HG02610 (cell line): Measurements from ENCODE around the gene BTG2.

Experiments used
- ATAC-seq: cut with Tn5 transposase; IDR thresholded peaks from one replicate; pipeline ENCODE4 v1.9.1; 2021; ENCODE audit warnings: mild to moderate bottlenecking, moderate library complexity; ENCODE audit not compliant: unreplicated experiment

Gene BTG2

DNA sequence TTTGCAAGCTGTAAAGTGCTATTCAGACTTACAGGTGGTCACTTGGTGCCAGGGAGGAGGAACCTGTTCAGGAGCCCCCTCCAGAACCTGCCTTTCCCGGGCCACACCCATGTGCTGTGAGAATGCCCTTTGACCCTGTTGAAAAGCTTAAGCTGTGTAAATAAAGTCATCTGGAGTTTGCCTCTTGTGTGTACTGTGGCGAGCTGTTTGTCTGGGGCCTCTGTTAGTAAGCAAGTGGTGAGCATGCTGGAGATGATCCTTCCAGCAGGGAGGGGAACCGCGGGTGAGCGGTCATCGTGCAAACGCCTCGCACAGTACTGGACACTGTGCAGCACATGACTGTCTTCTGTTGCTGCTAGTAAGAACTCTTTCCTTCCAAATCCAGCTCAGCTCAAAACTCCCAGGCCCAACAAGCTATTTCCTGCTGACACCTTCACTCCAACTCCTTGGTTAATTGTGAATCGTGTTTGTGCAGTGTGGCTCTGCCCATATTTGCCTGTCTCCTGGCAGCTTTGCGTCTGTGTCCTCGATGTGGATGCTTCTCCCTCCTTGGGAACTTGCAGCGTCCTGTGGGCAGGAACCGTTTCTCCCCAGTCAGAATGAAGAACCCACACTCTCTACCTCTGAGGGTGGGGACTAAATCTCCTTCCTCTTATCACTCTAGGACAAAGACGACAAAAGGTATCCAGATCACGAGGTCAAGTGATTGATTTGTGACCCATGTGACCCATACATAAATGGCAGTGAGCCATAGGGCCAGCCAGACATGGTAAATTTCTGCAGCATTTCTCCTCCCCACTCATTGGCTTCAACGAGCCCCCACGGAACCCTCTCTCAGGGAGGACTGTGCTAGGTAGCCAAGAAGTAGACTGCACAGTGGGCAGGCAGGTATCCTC lies 13.9 kb upstream of the BTG2 start:
- ATAC-seq, result no peak

DNA sequence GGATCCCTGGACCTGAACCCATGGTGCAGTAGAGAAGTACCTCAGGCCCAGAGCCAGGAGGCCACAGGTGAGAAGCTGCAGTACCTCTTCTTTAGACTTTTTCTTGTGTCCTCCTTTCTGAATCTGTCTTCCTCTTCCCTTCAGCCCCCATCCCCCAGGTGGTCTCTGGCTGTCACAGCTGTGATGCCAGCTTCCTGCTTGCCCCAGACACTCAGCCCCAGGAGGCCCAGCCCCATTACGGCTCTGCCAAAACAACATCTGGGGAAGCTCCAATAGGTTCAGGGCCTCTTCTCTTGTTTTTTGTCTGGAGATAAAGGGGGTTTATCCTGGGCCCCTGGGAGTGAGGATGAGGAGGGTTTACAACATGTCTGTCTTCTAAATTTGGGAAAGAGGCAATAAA lies 9.5 kb upstream of the BTG2 start:
- no peak for ATAC-seq

DNA sequence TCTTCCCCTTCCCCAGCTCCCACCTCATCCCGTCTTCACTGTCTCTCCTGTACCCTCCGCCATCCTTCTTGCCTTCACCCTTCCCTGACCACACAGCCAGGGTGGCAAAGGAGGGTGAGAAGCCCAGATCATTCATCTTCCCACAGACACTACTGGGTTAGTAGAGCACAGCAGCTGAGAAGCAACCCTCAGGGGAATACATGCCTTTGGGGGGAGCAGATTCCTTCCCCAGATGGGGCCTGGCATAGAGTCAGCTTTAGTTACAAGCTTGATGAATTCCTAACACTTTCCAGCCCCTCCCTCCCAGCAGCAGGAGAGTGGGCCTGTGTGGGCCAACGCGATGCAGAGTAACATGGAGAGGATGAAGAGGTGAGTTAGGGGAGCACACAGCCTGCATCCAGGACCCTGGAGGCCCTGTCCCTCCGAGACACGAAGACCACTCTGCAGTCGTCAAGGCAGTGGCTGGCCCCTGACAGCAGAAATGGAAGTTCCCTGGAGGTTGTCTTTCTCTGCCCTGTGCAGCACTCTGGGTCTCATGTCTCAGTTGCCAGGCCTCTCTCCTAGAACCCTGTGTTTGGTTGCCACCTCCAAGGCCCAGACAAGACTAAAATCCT lies 8.8 kb upstream of the BTG2 start:
- no peak for ATAC-seq

DNA sequence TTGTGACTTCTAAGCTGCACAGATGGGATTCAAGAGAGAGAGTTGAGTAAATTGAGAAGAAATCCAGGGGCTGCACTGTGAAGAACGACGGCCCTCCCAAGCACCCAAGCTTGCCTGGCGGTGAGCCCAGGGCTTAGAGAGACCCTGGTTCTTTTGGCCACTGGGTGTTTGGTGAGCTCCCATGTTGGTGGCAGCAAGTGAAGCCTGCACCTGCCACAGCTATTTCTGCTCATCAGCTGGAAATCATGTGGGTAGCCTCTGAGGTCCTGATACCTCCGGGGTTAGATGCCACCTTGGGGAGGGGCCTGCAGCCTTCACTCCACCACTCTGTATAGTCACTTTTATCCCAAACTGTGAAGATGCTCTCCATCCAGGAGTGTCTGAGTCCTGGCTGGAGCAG lies 6.2 kb upstream of the BTG2 start:
- no peak for ATAC-seq

DNA sequence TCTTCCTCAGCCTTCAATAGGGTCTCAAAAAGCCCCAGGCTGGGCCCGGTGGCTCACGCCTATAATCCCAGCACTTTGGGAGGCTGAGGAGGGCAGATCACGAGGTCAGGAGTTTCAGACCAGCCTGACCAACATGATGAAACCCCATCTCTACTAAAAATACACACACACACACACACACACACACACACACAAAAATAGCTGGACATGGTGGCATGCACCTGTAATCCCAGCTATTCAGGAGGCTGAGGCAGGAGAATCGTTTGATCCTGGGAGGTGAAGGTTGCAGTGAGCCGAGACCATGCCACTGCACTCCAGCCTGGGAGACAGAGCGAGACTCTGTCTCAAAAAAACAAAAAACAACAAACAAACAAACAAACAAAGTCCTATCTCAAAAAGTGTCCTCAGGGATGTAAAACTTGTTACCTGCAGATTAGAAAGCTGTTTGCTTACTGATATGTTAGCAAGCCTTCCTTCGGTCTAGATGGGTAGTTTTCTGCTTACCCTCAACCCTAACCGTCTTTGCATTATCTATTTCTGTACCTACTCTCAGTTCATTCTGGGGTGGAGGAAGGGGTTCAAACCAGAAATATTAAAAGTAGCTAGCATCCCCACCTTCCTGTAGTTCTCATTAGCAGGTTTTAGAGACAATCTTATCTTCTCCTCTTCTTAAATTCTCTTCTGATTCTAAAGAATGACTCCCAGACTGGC lies 5.4 kb upstream of the BTG2 start:
- ATAC-seq, result peak; percentile 27

DNA sequence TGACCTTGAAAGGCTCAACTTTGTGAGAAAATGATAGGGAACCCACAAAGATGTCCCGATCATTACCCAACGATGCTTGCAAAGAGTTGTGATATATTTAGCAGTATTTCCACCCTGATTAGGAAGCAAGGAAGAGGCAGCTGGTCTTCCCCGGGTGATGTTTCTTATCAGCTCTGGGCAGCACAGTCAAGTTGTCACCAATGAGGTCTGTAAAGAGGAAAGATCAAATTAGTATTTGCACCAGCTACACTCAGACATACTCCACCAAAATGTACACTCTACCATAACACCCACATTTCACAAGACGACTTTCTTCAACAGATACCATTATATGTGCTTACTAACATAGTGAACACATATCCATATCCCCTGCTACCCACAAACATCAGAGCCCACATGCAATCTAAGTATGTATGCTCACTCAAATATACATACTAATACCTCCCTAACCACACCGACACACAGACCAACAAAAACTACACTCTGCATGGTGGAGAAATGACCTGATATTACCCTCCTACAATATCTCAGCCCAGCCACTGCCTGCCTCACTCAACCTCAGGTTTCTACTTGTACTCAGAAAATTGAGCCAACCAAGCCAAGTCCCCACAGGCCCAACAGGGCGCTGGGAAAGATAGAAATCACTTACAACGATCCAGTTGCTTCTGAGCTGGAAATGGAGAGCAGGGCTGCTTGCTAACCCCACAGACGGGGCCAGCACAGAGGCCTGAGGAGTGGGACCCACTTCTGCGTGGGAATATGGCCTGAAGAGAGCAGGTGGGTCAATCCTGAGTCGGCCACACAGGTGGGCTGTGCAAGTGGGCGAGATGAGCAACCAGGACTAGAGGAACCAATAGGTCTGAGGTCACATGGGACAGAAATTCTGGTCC lies 4.6 kb upstream of the BTG2 start:
- no peak for ATAC-seq

DNA sequence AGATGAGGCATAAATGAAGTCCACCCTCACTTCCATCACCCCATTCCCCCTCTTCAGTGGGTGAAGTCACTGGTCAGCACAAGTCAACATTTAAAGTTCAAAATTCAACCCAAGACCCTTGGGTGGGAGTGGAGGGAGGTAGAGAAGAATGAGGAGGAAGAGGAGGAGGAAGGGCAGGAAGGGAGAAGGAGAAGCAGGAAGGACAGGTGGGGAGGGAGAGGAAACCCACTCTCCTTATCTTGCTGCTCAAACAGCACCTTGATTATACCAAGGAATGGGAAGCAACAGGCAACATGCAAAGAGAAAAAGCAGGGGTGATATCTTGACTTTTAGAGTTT lies 4.0 kb upstream of the BTG2 start:
- ATAC-seq, result no peak

DNA sequence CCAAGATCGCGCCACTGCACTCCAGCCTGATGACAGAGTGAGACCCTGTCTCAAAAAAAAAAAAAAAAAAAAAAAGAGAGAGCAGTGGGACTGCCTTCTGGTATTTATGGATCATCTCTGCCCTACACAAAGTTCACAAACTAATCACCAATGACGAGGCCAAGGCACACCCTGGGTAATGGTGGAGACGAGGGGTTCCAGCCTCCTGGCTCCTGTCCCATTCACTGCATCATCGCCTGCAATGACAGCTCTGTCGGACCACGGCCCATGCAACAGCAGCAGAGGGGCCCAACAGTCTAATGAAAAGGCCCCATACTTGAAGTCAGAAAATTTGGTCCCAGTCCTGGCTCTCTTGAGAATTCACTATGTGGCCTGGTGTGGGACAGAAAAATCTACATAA lies 2.9 kb upstream of the BTG2 start:
- ATAC-seq, result no peak

DNA sequence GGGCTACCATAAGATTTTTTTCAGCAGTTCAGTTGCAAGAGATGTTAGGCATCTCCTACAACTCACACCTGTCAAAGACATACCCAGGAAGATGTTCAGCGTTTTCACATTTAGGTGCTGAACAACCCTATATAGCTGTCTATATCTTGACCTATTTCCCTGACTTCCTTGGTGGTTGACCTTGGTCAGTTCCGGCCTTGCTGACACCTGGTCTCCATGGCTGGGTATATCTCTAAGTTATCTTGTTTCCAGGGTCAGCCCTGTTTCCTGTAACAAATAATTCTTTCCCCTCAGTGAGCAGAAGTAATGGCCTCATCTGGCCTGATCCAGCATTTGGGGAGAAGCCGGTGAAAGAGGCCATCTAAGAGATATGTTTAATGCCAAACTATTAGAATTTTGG lies 2.4 kb upstream of the BTG2 start:
- no peak for ATAC-seq

DNA sequence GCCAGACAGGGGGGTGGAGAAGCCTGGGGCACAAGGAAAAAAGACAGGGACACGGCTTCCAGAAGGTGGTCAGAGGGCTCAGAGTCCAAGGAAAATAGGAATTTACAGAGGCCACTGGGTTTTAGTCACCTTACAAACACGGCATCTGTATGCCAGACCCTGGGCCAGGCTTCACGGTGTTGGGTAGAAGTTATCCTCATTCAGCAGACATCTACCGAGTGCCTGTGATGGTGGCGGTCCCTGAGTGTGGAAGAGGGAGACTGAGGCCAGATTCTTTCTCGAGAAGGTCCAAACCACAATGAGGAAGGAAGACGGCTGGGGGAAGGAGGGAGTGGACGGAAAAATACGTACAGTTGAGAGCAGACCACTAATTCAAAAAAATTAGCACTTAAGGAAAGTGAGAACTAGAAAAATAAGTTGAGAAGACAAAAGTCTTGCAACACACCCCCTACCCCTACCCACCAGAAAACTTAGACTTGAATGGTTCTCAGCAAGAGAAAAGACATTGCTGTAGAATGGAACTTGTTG lies 864 bp upstream of the BTG2 start:
- no peak for ATAC-seq

DNA sequence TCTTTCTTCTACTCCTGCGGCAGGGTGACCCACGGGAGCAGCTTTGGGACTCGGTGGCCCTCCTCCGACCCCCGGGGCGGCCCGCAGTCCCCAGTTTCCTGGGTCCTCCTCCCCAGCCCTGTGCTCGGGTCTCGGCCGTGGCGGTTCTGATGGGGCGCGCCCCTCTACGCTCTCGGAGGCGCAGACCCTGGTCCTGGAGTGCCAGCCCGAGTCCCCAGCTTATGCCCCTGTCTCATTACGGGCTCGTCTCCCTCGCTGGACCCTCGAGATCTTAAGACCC lies 430 bp downstream of the BTG2 start:
- ATAC-seq, result no peak

DNA sequence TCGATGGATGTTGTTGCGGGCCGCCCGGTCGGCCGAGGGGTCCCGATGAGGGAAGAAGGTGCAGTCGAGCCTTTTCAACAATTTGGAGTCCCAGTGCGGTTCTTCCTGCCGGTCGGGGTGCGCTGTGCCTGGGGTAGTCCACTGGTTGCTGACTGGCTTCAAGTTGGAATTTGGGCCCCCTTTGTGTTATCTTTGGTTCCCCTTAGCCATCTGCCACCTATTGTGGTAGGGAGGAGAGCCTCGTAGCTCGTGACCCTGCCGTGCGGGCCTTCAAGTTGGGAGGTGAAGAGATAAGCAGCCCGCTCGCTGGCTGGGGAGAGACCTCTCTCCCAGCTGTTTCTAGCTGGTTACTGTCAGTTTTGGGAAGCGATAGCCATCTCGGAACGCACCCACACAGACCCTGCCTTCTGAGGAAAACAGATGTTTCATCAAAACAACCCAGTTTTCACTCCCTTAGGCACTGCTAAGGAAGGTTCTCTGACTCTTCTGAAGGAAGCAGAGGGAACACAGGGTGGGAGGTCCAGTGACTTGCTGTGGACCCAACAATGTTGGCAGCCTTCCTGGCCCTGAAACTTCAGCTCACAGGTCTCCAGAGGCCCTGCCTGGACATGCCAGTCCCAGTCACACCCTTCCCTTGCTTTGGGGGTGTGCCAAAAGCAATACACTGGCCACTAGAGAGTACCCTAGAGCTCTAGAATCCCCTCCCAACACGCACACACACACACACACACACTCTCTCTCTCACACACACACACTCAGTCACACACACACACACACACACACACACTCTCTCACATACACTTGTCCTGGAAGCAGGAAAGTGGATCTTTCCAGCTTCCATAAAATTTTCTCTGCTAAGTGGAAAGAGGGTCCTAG lies 1.0 kb downstream of the BTG2 start:
- no peak for ATAC-seq

DNA sequence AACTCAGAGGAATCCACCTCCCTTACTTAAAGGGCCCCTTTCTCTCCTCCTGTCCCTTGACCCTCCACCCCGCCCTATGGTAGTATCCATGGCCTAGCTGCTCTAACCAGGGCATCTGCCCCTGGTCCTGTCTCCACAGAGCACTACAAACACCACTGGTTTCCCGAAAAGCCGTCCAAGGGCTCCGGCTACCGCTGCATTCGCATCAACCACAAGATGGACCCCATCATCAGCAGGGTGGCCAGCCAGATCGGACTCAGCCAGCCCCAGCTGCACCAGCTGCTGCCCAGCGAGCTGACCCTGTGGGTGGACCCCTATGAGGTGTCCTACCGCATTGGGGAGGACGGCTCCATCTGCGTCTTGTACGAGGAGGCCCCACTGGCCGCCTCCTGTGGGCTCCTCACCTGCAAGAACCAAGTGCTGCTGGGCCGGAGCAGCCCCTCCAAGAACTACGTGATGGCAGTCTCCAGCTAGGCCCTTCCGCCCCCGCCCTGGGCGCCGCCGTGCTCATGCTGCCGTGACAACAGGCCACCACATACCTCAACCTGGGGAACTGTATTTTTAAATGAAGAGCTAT lies 1.7 kb downstream of the BTG2 start:
- no peak for ATAC-seq

DNA sequence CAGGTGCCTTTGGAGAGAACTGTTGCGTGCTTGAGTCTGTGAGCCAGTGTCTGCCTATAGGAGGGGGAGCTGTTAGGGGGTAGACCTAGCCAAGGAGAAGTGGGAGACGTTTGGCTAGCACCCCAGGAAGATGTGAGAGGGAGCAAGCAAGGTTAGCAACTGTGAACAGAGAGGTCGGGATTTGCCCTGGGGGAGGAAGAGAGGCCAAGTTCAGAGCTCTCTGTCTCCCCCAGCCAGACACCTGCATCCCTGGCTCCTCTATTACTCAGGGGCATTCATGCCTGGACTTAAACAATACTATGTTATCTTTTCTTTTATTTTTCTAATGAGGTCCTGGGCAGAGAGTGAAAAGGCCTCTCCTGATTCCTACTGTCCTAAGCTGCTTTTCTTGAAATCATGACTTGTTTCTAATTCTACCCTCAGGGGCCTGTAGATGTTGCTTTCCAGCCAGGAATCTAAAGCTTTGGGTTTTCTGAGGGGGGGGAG lies 2.4 kb downstream of the BTG2 start:
- no peak for ATAC-seq

DNA sequence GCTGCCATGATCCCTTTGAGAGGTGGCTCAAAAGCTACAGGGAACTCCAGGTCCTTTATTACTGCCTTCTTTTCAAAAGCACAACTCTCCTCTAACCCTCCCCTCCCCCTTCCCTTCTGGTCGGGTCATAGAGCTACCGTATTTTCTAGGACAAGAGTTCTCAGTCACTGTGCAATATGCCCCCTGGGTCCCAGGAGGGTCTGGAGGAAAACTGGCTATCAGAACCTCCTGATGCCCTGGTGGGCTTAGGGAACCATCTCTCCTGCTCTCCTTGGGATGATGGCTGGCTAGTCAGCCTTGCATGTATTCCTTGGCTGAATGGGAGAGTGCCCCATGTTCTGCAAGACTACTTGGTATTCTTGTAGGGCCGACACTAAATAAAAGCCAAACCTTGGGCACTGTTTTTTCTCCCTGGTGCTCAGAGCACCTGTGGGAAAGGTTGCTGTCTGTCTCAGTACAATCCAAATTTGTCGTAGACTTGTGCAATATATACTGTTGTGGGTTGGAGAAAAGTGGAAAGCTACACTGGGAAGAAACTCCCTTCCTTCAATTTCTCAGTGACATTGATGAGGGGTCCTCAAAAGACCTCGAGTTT lies 3.1 kb downstream of the BTG2 start:
- no peak for ATAC-seq

DNA sequence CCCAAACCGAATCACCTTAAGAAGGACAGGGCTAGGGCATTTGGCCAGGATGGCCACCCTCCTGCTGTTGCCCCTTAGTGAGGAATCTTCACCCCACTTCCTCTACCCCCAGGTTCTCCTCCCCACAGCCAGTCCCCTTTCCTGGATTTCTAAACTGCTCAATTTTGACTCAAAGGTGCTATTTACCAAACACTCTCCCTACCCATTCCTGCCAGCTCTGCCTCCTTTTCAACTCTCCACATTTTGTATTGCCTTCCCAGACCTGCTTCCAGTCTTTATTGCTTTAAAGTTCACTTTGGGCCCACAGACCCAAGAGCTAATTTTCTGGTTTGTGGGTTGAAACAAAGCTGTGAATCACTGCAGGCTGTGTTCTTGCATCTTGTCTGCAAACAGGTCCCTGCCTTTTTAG lies 3.6 kb downstream of the BTG2 start:
- ATAC-seq, result no peak

DNA sequence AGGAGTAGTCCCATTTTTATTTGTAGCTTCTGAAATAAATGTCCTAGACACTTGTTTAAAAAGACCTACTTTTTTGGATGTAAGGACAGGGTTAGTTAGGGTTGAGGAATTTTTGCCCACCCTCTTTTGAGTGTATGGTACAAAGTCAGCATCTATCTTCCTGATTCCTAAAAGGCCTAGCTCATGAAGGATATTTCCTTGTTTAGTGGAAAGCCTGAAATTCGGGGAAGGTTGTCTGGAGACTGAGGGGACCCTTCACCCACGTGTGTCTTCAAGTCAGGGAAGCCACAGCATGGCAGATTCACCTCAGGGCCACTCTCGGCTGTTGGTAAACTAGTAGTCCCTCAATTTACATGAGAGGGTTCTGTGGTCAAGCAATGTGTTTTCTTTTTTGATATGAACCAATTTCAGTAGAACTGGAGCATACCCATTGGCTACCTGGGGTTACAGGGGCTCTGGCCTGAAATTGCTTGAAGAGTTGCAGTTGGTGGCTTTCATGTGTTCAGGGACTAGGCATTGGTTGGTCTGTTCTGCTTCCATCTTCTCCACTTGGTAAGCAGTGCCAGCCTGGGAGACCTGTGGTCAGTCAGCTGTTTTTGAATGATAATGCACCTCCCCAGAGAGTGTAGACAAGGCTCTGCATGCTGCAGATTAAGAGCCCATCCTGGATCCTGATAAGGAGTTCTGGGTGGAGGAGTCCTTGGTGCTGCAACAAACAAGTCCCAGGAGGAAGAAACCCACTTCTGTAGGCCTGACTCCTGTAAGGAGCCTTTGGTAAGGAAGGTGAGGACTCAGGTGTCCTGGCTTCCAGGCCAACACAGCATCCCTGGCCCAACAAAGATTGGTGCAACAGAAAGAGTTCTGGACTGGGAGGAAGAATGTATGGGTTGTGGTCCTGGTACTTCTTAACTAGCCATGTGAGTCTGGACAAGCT lies 6.3 kb downstream of the BTG2 start:
- no peak for ATAC-seq
